ENCODE measurements around the gene DRC7. TPM values are rescaled to one million over a fixed set of nuclear protein-coding genes. Genes with fewer than 3 reads are reported as not detected.

The DRC7 gene
- not detected for total RNA-seq (2021; fragmentation: NEBNext Ultra II Directional; extraction: Animal tissue kit (Norgen Biotek cat#: 25700))
- long read RNA-seq: 0 reads

GRCh38 chr16:57694725-57695679 is at the start of gene DRC7:
DRC7 (plus strand) TSS chr16:57694806; CDS start chr16:57697950, 3,144 bp downstream.
- no peaks in the 10 kb centered on the region for H3K9me3 Mint-ChIP-seq
- H3K4me3 Mint-ChIP-seq: no peak within 1 kb of the TSS; the same call in 1 of the 2 replicates
- TF ChIP-seq CTCF (IDR thresholded peaks at IDR 0.05): no peak
- peaks cover 29% of the 10 kb centered on the region for H3K27me3 Mint-ChIP-seq (ENCODE audit: insufficient read depth)
- H3K27ac Mint-ChIP-seq: no peak within 1 kb of the TSS
- no peaks in the 10 kb centered on the region for H3K36me3 Mint-ChIP-seq (ENCODE audit: low read depth)
- H3K4me1 Mint-ChIP-seq (ENCODE audit: low read depth): no peaks in the 10 kb centered on the region
- DNase-seq: peak; percentile 24

GRCh38 chr16:57645169-57645568 is 49.4 kb upstream of the DRC7 start:
- Mint-ChIP-seq H3K27ac (no peak overlapping the region), H3K9me3 (no peaks in the 10 kb centered on the region), H3K4me1 (ENCODE audit: low read depth) (peaks cover 31% of the 10 kb centered on the region), H3K36me3 (ENCODE audit: low read depth) (no peaks in the 10 kb centered on the region), H3K27me3 (ENCODE audit: insufficient read depth) (peaks cover 8% of the 10 kb centered on the region), H3K4me3 (no peak overlapping the region)
- no peak for TF ChIP-seq CTCF (IDR thresholded peaks at IDR 0.05)
- no peak for DNase-seq

GRCh38 chr16:57645691-57646387 is 48.8 kb upstream of the DRC7 start:
- Mint-ChIP-seq H3K4me1 (ENCODE audit: low read depth) (peaks cover 31% of the 10 kb centered on the region), H3K36me3 (ENCODE audit: low read depth) (no peaks in the 10 kb centered on the region), H3K9me3 (no peaks in the 10 kb centered on the region), H3K27ac (no peak overlapping the region), H3K27me3 (ENCODE audit: insufficient read depth) (peaks cover 6% of the 10 kb centered on the region), H3K4me3 (no peak overlapping the region)
- peak; percentile 18 for DNase-seq
- no peak for TF ChIP-seq CTCF (IDR thresholded peaks at IDR 0.05)

GRCh38 chr16:57646388-57647039 is 48.1 kb upstream of the DRC7 start:
- Mint-ChIP-seq H3K36me3 (ENCODE audit: low read depth) (no peaks in the 10 kb centered on the region), H3K4me3 (no peak overlapping the region), H3K9me3 (no peaks in the 10 kb centered on the region), H3K27ac (no peak overlapping the region; the same call in 1 of the 2 replicates), H3K4me1 (ENCODE audit: low read depth) (peaks cover 31% of the 10 kb centered on the region), H3K27me3 (ENCODE audit: insufficient read depth) (peaks cover 6% of the 10 kb centered on the region)
- no peak for DNase-seq
- TF ChIP-seq CTCF (IDR thresholded peaks at IDR 0.05): no peak

- no peak for DNase-seq
- H3K4me1 Mint-ChIP-seq (ENCODE audit: low read depth): peaks cover 31% of the 10 kb centered on the region
- H3K27ac Mint-ChIP-seq: no peak overlapping the region
- H3K27me3 Mint-ChIP-seq (ENCODE audit: insufficient read depth): peaks cover 7% of the 10 kb centered on the region
- TF ChIP-seq CTCF (IDR thresholded peaks at IDR 0.05): no peak
- no peaks in the 10 kb centered on the region for H3K9me3 Mint-ChIP-seq
- no peak overlapping the region for H3K4me3 Mint-ChIP-seq
- no peaks in the 10 kb centered on the region for H3K36me3 Mint-ChIP-seq (ENCODE audit: low read depth)
Measured at GRCh38 chr16:57647136-57647875, 47.3 kb upstream of the DRC7 start.
